GM12878 (cell line): ENCODE data around the gene IFNLR1. TPM values are rescaled to one million over a fixed set of nuclear protein-coding genes. Genes with fewer than 3 reads are reported as not detected.

Experiments used
- ATAC-seq: fragments of 200-7000 bp; cut with Tn5 transposase; 3 replicates; pipeline ENCODE4 v1.9.1; 2020; ENCODE audit warnings: mild to moderate bottlenecking, moderate library complexity
- BruUV-seq: library from RNA; stranded (reverse); fragments of 400-500 nt; replicated peaks from 2 replicates; lab custom pipeline; 2021; lab: Mats Ljungman, UMichigan
- CTCF ChIA-PET: fragments of 300-600 bp; sonication (Branson Sonifier 250); formaldehyde crosslinking; extraction: SDS; loops from one replicate; lab custom pipeline; 2021; ENCODE audit warnings: inconsistent platforms; lab: Yijun Ruan, JAX
- POLR2A ChIA-PET: fragments of 350-600 bp; formaldehyde crosslinking; extraction: SDS; loops from one replicate; lab custom pipeline; 2021; ENCODE audit warnings: inconsistent platforms; lab: Charles Lee
- RAD21 ChIA-PET: fragments of 300-600 bp; sonication (Branson Sonifier 250); formaldehyde crosslinking; loops from one replicate; lab custom pipeline; 2023; ENCODE audit warnings: antibody characterized with exemption; ENCODE audit not compliant: unreplicated experiment; lab: Charles Lee
- SMC1A ChIA-PET: fragments of 300-600 bp; sonication (Branson Sonifier 250); formaldehyde crosslinking; loops from one replicate; lab custom pipeline; 2023; ENCODE audit not compliant: unreplicated experiment, uncharacterized antibody; lab: Charles Lee
- DNase-seq: peaks from one replicate; pipeline ENCODE4 v3.0.0-alpha.2; 2011; ENCODE audit warnings: low read depth, low spot score
- FAIRE-seq: peaks from 3 replicates; lab custom pipeline; 2011; peaks lifted over from hg19 to GRCh38; lab: Jason Lieb, UNC
- H2AFZ ChIP-seq: 2 replicates; pipeline ENCODE4 v1.6.0; 2011; ENCODE audit warnings: low read depth, low read length, control low read depth; ENCODE audit not compliant: control insufficient read depth
- H3K27ac ChIP-seq: 2 replicates; pipeline ENCODE4 v1.5.1; 2011; ENCODE audit warnings: control low read depth; ENCODE audit not compliant: control insufficient read depth, insufficient read depth
- H3K27me3 ChIP-seq, 2 experiments: replicated peaks in 1 of 2; 2 replicates each; pipeline versions ENCODE4 v1.6.0 to v1.6.1; 2011; ENCODE audit warnings: low read length in 1 of 2; ENCODE audit not compliant: control insufficient read depth in 2 of 2, insufficient read depth in 2 of 2
- H3K36me3 ChIP-seq, 2 experiments: 2 replicates each; pipeline ENCODE4 v1.5.1; 2011; ENCODE audit warnings: low read length in 1 of 2; ENCODE audit not compliant: control insufficient read depth in 2 of 2, insufficient read depth in 2 of 2
- H3K4me1 ChIP-seq: 2 replicates; pipeline ENCODE4 v1.6.1; 2011; ENCODE audit warnings: mild to moderate bottlenecking, low read length, moderate library complexity, mixed read lengths; ENCODE audit not compliant: control insufficient read depth, insufficient read depth
- H3K4me2 ChIP-seq: 2 replicates; pipeline ENCODE4 v1.6.0; 2011; ENCODE audit warnings: control low read depth; ENCODE audit not compliant: control insufficient read depth, insufficient read depth
- H3K4me3 ChIP-seq: fragments of 200-600 bp; sonication (generic); 2 replicates; pipeline ENCODE4 v1.5.1; 2016
- H3K79me2 ChIP-seq: 2 replicates; pipeline ENCODE4 v1.6.0; 2011; ENCODE audit warnings: low read length; ENCODE audit not compliant: control insufficient read depth, insufficient read depth
- H3K9ac ChIP-seq: 2 replicates; pipeline ENCODE4 v1.8.0; 2011; ENCODE audit warnings: low read length, control low read depth, mixed read lengths; ENCODE audit not compliant: control insufficient read depth, insufficient read depth
- H3K9me3 ChIP-seq: replicated peaks from 3 replicates; pipeline ENCODE4 v1.5.1; 2011; ENCODE audit warnings: mild to moderate bottlenecking, low read length; ENCODE audit not compliant: control insufficient read depth, insufficient read depth
- H4K20me1 ChIP-seq: 2 replicates; pipeline ENCODE4 v1.6.0; 2011; ENCODE audit not compliant: control insufficient read depth, insufficient read depth
- CBX3 ChIP-seq: fragments of 200-600 bp; sonication (generic); IDR thresholded peaks from 2 replicates; pipeline ENCODE4 v1.6.1; 2016; ENCODE audit warnings: low read depth, borderline replicate concordance
- FOS ChIP-seq: IDR thresholded peaks from 3 replicates; pipeline ENCODE4 v1.6.1; 2011; ENCODE audit warnings: borderline replicate concordance; ENCODE audit not compliant: insufficient read length; ENCODE audit errors: extremely low read depth
- GABPA ChIP-seq: IDR thresholded peaks from 2 replicates; pipeline ENCODE4 v1.6.1; 2014; ENCODE audit warnings: antibody characterized with exemption, low read depth, mild to moderate bottlenecking, inconsistent platforms
- HCFC1 ChIP-seq: fragments of 150-350 bp; IDR thresholded peaks from 2 replicates; pipeline ENCODE4 v1.6.1; 2014; ENCODE audit warnings: low read length
- MXI1 ChIP-seq: fragments of 150-350 bp; IDR thresholded peaks from 2 replicates; pipeline ENCODE4 v1.6.1; 2011; ENCODE audit warnings: low read depth, mild to moderate bottlenecking, inconsistent platforms, low read length, improper control_type of control experiment
- NR2C2 ChIP-seq: IDR thresholded peaks from 2 replicates; pipeline ENCODE4 v1.6.1; 2011; ENCODE audit warnings: borderline replicate concordance, low read depth; ENCODE audit not compliant: control insufficient read depth, insufficient read length
- PML ChIP-seq: IDR thresholded peaks from 2 replicates; pipeline ENCODE4 v1.6.1; 2012; ENCODE audit warnings: low read length, inconsistent platforms
- SMC3 ChIP-seq: IDR thresholded peaks from 2 replicates; pipeline ENCODE4 v1.6.1; 2011; ENCODE audit warnings: low read length, improper control_type of control experiment, borderline replicate concordance
- TAF1 ChIP-seq: IDR thresholded peaks from 2 replicates; pipeline ENCODE4 v1.6.1; 2011; ENCODE audit warnings: mild to moderate bottlenecking, low read depth, low read length, borderline replicate concordance
- YBX1 ChIP-seq: fragments of 450-650 bp; IDR thresholded peaks from 2 replicates; pipeline ENCODE4 v1.6.1; 2016; ENCODE audit warnings: antibody characterized with exemption
- WGBS: methylation state at CpG from one replicate; pipeline ENCODE4 v1.1.6; 2016; ENCODE audit warnings: low lambda C conversion rate; ENCODE audit not compliant: insufficient replicate concordance, insufficient coverage; ENCODE audit errors: missing lambda C conversion rate; 5-methylcytosine and 5-hydroxymethylcytosine counted together
- in situ Hi-C: fragments of 300-500 bp; cut with MboI; formaldehyde crosslinking; loops from 9 replicates; pipeline ENCODE4 v1.14.3; 2018; ENCODE audit warnings: mixed read lengths
- intact Hi-C: fragments of 100-400 bp; cut with micrococcal nuclease; formaldehyde crosslinking; loops from one replicate; pipeline ENCODE4 v1.14.2; 2022; ENCODE audit not compliant: unreplicated experiment
- polyA plus RNA-seq, 11 experiments: library from polyadenylated mRNA; depleted of rRNA in 4 of 11; unstranded in 6 of 11; stranded (reverse) in 5 of 11; fragments of >200 nt; fragmentation: Nextera tagmentation in 4 of 11; fragmentation: Illumina TruSeq in 1 of 11; extraction: Ambion mirVana in 4 of 11; extraction: Trizol in 1 of 11; gene quantifications; 1 replicate in 1 of 11; 2 replicates in 10 of 11; pipeline versions ENCODE4 v1.2.1 to v1.2.3, GENCODE V29; 2011 to 2016; ENCODE audit warnings: inconsistent platforms in 2 of 11, missing spikeins in 2 of 11, low read depth in 1 of 11
- total RNA-seq, 4 experiments: library from RNA; depleted of rRNA in 3 of 4; stranded (reverse); fragments of >200 nt in 3 of 4; fragmentation: Illumina TruSeq in 1 of 4; extraction: Trizol in 1 of 4; gene quantifications; 2 replicates each; pipeline versions ENCODE4 v1.2.1 to v1.2.3, GENCODE V29; 2013 to 2021
- TF ChIP-seq, protein P1 (sequence below): fragments of 450-650 bp; formaldehyde crosslinking; IDR thresholded peaks from 2 replicates; pipeline ENCODE4 v1.4.0; 2020; ENCODE audit warnings: mild to moderate bottlenecking, moderate library complexity
- TF ChIP-seq, protein P2 (sequence below): fragments of 450-650 bp; IDR thresholded peaks from 2 replicates; pipeline ENCODE4 v1.6.1; 2017; ENCODE audit warnings: mild to moderate bottlenecking, low read depth, inconsistent platforms; ENCODE audit not compliant: poor library complexity, severe bottlenecking

Gene IFNLR1
- total and polyA plus RNA-seq, 10 of the 15 experiments (the other 5 are each of a cell fraction or from before 2014, with no cell fraction given) = 0.31 to 5.6 (median 3.9) TPM

DNA sequence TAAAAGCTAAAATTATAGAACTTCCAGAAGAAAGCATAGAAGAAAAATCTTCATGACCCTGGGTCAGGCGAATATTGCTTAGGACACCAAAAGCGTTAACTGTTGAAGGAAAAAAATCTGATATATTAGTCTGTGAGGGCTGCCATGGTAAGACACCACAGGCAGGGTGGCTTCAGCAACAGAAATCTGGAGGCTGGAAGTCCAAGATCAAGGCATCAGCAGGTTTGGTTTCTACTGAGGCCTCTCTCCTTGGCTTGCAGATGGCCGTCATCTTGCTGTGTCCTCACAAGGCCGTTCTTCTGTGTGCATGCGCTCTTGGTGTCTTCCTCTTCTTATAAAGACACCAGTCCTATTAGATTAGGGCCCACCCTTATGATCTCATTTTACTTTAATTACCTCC lies 14.5 kb downstream of the IFNLR1 start:
- FAIRE-seq = no peak
- no peaks in the 10 kb centered on the region for H3K79me2 ChIP-seq

DNA sequence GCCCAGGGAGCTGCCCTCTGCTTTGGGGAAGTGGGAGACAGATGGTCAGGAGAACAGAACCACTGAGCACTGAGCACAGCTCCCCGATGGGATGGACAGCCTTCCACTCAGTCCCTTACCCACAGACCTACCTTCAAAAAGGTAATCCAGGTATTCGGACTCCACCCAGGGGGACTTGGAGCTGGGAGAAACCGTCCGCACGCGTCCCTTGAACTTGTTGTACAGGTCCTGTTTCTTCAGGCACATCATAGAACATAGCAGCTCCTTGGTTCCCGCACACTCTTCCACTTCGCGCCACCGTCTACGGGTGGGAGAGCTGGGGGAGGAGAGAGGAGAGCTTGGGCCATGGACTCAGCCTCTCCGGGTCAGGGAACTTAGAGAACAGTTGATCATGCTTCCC lies 17.8 kb downstream of the IFNLR1 start:
- CTCF ChIA-PET = no interaction called here
- no peaks in the 10 kb centered on the region for H4K20me1 ChIP-seq
- H3K27ac ChIP-seq = no peak overlapping the region
- no peak for DNase-seq
- no TSS peak for BruUV-seq
- H3K4me2 ChIP-seq = no peak overlapping the region
- FAIRE-seq = no peak
- SMC1A ChIA-PET = interaction anchor here (1.0 to 1.2 kb wide), 2 partner anchors 19 to 30 kb away, joined by 3 read pairs; no protein-coding TSS in a partner anchor
- no peaks in the 10 kb centered on the region for H3K4me1 ChIP-seq
- no peaks in the 10 kb centered on the region for H3K79me2 ChIP-seq
- RAD21 ChIA-PET = no interaction called here
- H3K4me3 ChIP-seq = no peak overlapping the region
- no peak overlapping the region for H3K9ac ChIP-seq
- 94% methylated on average over 12 of the region's 12 CpGs for WGBS
- no peaks in the 10 kb centered on the region for H3K27me3 ChIP-seq
- no peaks in the 10 kb centered on the region; the same call in 2 of the 3 replicates for H3K9me3 ChIP-seq
- ATAC-seq = no peak
- H3K36me3 ChIP-seq = peaks cover 0 to 7% of the 10 kb centered on the region in 2 experiments; a peak in 1 of 4 replicates
- no peak overlapping the region for H2AFZ ChIP-seq
- intact Hi-C loops = no loop called here
- POLR2A ChIA-PET = no interaction called here
- in situ Hi-C loops = no loop called here
- TF ChIP-seq MXI1 (no peak), YBX1 (no peak), GABPA (no peak), TAF1 (no peak), HCFC1 (no peak), CBX3 (no peak), FOS (no peak), PML (no peak)
- TF ChIP-seq, protein P1, sequence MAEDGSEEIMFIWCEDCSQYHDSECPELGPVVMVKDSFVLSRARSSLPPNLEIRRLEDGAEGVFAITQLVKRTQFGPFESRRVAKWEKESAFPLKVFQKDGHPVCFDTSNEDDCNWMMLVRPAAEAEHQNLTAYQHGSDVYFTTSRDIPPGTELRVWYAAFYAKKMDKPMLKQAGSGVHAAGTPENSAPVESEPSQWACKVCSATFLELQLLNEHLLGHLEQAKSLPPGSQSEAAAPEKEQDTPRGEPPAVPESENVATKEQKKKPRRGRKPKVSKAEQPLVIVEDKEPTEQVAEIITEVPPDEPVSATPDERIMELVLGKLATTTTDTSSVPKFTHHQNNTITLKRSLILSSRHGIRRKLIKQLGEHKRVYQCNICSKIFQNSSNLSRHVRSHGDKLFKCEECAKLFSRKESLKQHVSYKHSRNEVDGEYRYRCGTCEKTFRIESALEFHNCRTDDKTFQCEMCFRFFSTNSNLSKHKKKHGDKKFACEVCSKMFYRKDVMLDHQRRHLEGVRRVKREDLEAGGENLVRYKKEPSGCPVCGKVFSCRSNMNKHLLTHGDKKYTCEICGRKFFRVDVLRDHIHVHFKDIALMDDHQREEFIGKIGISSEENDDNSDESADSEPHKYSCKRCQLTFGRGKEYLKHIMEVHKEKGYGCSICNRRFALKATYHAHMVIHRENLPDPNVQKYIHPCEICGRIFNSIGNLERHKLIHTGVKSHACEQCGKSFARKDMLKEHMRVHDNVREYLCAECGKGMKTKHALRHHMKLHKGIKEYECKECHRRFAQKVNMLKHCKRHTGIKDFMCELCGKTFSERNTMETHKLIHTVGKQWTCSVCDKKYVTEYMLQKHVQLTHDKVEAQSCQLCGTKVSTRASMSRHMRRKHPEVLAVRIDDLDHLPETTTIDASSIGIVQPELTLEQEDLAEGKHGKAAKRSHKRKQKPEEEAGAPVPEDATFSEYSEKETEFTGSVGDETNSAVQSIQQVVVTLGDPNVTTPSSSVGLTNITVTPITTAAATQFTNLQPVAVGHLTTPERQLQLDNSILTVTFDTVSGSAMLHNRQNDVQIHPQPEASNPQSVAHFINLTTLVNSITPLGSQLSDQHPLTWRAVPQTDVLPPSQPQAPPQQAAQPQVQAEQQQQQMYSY (CRISPR knock-in tag) = no peak
- TF ChIP-seq, protein P2, sequence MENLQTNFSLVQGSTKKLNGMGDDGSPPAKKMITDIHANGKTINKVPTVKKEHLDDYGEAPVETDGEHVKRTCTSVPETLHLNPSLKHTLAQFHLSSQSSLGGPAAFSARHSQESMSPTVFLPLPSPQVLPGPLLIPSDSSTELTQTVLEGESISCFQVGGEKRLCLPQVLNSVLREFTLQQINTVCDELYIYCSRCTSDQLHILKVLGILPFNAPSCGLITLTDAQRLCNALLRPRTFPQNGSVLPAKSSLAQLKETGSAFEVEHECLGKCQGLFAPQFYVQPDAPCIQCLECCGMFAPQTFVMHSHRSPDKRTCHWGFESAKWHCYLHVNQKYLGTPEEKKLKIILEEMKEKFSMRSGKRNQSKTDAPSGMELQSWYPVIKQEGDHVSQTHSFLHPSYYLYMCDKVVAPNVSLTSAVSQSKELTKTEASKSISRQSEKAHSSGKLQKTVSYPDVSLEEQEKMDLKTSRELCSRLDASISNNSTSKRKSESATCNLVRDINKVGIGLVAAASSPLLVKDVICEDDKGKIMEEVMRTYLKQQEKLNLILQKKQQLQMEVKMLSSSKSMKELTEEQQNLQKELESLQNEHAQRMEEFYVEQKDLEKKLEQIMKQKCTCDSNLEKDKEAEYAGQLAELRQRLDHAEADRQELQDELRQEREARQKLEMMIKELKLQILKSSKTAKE = no peak

More for the DNA sequence above, 14.5 kb downstream of the IFNLR1 start:
- 87% methylated on average over 5 of the region's 5 CpGs for WGBS
- Histone ChIP-seq H3K4me1 (peaks cover 6% of the 10 kb centered on the region), H3K27me3 (peaks cover 0 to 2% of the 10 kb centered on the region in 2 experiments; a peak in 1 of 4 replicates), H3K27ac (no peak overlapping the region), H3K36me3 (peaks cover 0 to 3% of the 10 kb centered on the region in 2 experiments; a peak in 1 of 4 replicates), H4K20me1 (no peaks in the 10 kb centered on the region), H3K9me3 (no peaks in the 10 kb centered on the region; the same call in 2 of the 3 replicates), H3K4me3 (no peak overlapping the region), H3K9ac (no peak overlapping the region), H3K4me2 (no peak overlapping the region), H2AFZ (no peak overlapping the region)
- BruUV-seq = no TSS peak
- intact Hi-C loops (no loop called here), in situ Hi-C loops (no loop called here)
- no peak for DNase-seq
- TF ChIP-seq NR2C2 (no peak), SMC3 (no peak)
- no peak for ATAC-seq
- ChIA-PET SMC1A (interaction anchor here (0.9 to 1.3 kb wide), 2 partner anchors 20 to 23 kb away, joined by 3 read pairs; no protein-coding TSS in a partner anchor), CTCF (interaction anchor here (1.0 to 1.9 kb wide), 2 partner anchors 22 to 219 kb away, joined by 4 to 10 read pairs; no protein-coding TSS in a partner anchor), RAD21 (no interaction called here), POLR2A (no interaction called here)
